Measurements from ENCODE around the gene CD300H. TPM values are rescaled to one million over a fixed set of nuclear protein-coding genes. Genes with fewer than 3 reads are reported as not detected.
A peak's percentile ranks its signal among the peaks of the same experiment; 100 is the strongest.

The CD300H gene
- total RNA-seq, 1 donor from 2014 or later = not detected

GRCh38 chr17:74531231-74531761 lies 36.0 kb downstream of the CD300H start, which contains the start of gene CD300LB:
Gene CD300LB (minus strand): TSS chr17:74531475. CDS start chr17:74531350, 125 bp downstream.
- DNase-seq (ENCODE audit: low read depth) = no peak
- Histone ChIP-seq H3K27me3 (ENCODE audit: control insufficient read depth, insufficient read depth, low read length) (no peaks in the 10 kb centered on the region), H3K36me3 (ENCODE audit: control insufficient read depth, insufficient read depth, low read length) (no peaks in the 10 kb centered on the region), H3K4me3 (ENCODE audit: low read depth, low read length) (no peak within 1 kb of the TSS)
- no peak for TF ChIP-seq CTCF (IDR thresholded peaks at IDR 0.05; ENCODE audit: insufficient read depth, low read length, severe bottlenecking)
- FAIRE-seq = no peak

DNA sequence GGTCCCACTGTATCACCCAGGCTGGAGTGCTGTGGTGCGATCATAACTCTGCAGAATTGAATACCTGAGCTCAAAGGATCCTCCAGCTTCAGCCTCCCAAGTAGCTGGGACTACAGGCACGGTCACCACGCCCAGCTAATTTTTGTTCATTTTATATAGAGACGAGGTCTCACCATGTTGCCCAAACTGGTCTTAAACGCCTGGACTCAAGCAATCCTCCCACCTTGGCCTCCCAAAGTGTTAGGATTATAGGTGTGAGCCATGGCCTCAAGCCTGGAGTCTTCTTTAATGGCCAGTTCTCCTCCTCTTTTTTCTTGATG lies 36.5 kb downstream of the CD300H start:
- no peak for FAIRE-seq
- H3K4me3 ChIP-seq (ENCODE audit: low read depth, low read length) = no peak overlapping the region
- TF ChIP-seq CTCF (IDR thresholded peaks at IDR 0.05; ENCODE audit: insufficient read depth, low read length, severe bottlenecking) = no peak
- no peaks in the 10 kb centered on the region for H3K36me3 ChIP-seq (ENCODE audit: control insufficient read depth, insufficient read depth, low read length)
- no peaks in the 10 kb centered on the region for H3K27me3 ChIP-seq (ENCODE audit: control insufficient read depth, insufficient read depth, low read length)
- no peak for DNase-seq (ENCODE audit: low read depth)

DNA sequence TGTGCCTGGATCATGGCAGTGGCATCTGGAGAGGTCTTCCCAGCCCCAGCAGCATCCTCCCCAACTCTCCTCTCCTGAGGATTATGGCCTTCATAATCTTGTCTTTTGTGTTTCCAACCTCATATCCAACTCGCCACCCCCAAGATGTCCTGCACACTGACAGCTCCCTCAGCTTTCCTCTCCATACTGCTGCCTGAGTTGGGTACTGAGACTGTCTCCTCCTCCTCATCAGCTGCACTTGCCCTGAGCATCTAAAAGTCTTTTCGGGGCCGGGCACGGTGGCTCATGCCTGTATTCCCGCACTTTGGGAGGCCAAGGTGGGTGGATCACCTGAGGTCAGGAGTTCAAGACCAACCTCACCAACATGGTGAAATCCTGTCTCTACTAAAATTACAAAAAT lies 38.1 kb downstream of the CD300H start:
- no peaks in the 10 kb centered on the region for H3K27me3 ChIP-seq (ENCODE audit: control insufficient read depth, insufficient read depth, low read length)
- FAIRE-seq (no peak), DNase-seq (ENCODE audit: low read depth) (no peak)
- no peaks in the 10 kb centered on the region for H3K36me3 ChIP-seq (ENCODE audit: control insufficient read depth, insufficient read depth, low read length)
- no peak for TF ChIP-seq CTCF (IDR thresholded peaks at IDR 0.05; ENCODE audit: insufficient read depth, low read length, severe bottlenecking)
- no peak overlapping the region for H3K4me3 ChIP-seq (ENCODE audit: low read depth, low read length)

DNA sequence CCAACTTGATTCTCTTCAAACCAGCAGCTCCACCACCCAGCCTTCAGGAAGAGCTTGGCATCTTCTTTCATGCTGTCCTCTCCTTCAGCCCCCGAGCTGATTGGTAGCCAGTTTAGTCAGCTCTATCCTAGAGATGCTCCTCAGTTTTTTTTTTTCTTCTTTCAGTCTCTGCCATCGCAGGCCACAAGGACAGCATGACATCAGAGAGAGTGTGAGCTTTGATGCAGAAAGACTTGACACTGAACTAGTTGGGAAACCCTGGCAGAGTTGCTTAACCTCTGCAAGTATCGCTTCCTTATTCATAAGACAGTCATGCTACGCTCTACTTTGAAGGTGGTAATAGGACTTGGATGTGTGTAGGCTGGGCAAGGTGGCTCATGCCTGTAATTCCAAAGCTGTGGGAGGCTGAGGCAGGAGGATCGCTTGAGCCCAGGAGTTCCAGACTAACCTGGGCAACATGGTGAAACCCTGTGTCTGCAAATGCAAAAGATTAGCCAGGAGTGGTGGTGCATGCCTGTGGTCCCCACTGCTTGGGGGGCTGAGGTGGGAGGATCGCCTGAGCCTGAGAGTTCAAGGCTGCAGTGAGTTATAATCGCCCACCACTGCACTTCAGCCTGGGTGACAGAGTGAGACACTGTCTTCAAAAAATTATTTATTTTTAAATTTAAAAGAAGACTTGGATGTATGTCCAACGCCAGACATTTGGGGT lies 38.7 kb downstream of the CD300H start:
- H3K27me3 ChIP-seq (ENCODE audit: control insufficient read depth, insufficient read depth, low read length) = no peaks in the 10 kb centered on the region

DNA sequence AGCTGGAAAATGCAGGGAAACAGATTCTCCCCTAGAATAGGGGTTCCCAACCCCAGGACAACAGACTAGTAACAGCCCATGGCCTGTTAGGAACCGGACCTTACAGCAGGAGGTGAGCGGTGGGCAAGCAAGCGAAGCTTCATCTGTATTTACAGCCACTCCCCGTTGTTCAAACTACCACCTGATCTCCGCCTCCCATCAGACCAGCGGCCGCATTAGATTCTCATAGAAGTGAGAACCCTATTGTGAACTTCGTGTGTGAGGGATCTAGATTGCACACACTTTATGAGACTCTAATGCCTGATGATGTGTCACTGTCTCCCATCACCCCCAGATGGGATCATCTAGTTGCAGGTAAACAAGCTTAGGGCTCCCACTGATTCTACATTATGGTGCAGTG lies 39.6 kb downstream of the CD300H start:
- no peak for DNase-seq (ENCODE audit: low read depth)
- no peak for TF ChIP-seq CTCF (IDR thresholded peaks at IDR 0.05; ENCODE audit: insufficient read depth, low read length, severe bottlenecking)
- FAIRE-seq = no peak
- Histone ChIP-seq H3K27me3 (ENCODE audit: control insufficient read depth, insufficient read depth, low read length) (no peaks in the 10 kb centered on the region), H3K4me3 (ENCODE audit: low read depth, low read length) (no peak overlapping the region), H3K36me3 (ENCODE audit: control insufficient read depth, insufficient read depth, low read length) (no peaks in the 10 kb centered on the region)

More for the DNA sequence above, 38.7 kb downstream of the CD300H start:
- H3K4me3 ChIP-seq (ENCODE audit: low read depth, low read length) = no peak overlapping the region
- FAIRE-seq = peak; percentile 7
- TF ChIP-seq CTCF (IDR thresholded peaks at IDR 0.05; ENCODE audit: insufficient read depth, low read length, severe bottlenecking) = no peak
- no peaks in the 10 kb centered on the region for H3K36me3 ChIP-seq (ENCODE audit: control insufficient read depth, insufficient read depth, low read length)
- no peak for DNase-seq (ENCODE audit: low read depth)

GRCh38 chr17:74527081-74527480 lies 40.2 kb downstream of the CD300H start:
- no peak for TF ChIP-seq CTCF (IDR thresholded peaks at IDR 0.05; ENCODE audit: insufficient read depth, low read length, severe bottlenecking)
- DNase-seq (ENCODE audit: low read depth) (no peak), FAIRE-seq (no peak)
- no peak overlapping the region for H3K4me3 ChIP-seq (ENCODE audit: low read depth, low read length)
- no peaks in the 10 kb centered on the region for H3K36me3 ChIP-seq (ENCODE audit: control insufficient read depth, insufficient read depth, low read length)
- no peaks in the 10 kb centered on the region for H3K27me3 ChIP-seq (ENCODE audit: control insufficient read depth, insufficient read depth, low read length)
